Ectodermal cell (in vitro differentiated cells): Measurements from ENCODE around the gene NECAB3.

ENCODE experiments used
- H3K27ac ChIP-seq: 2 replicates; pipeline ENCODE4 v1.7.0; 2013; ENCODE audit warnings: mild to moderate bottlenecking, low read depth, low read length; ENCODE audit not compliant: insufficient read depth, poor library complexity, severe bottlenecking
- H3K27me3 ChIP-seq: 2 replicates; pipeline ENCODE4 v1.7.0; 2013; ENCODE audit warnings: mild to moderate bottlenecking, low read length; ENCODE audit not compliant: insufficient read depth, control insufficient read depth, poor library complexity, severe bottlenecking
- H3K36me3 ChIP-seq: one replicate; pipeline ENCODE4 v1.7.0; 2013; ENCODE audit warnings: low read length; ENCODE audit not compliant: control insufficient read depth, insufficient read depth
- H3K4me1 ChIP-seq: one replicate; pipeline ENCODE4 v1.7.0; 2013; ENCODE audit warnings: low read length; ENCODE audit not compliant: control insufficient read depth, insufficient read depth
- H3K4me3 ChIP-seq: 2 replicates; pipeline ENCODE4 v1.7.0; 2013; ENCODE audit warnings: low read depth, low read length, control low read depth; ENCODE audit not compliant: insufficient read depth
- H3K9me3 ChIP-seq: 2 replicates; pipeline ENCODE4 v1.7.0; 2013; ENCODE audit warnings: mild to moderate bottlenecking, low read length, moderate library complexity; ENCODE audit not compliant: control insufficient read depth
- whole genome bisulfite sequencing, 2 experiments: methylation state at CpG; one replicate each; pipeline ENCODE4 v1.1.7; 2013; ENCODE audit warnings: missing lambda C conversion rate in 2 of 2; 5-methylcytosine and 5-hydroxymethylcytosine counted together

Gene NECAB3

GRCh38 chr20:33622705-33623365, 51.4 kb downstream of the NECAB3 start:
- no peaks in the 10 kb centered on the region for H3K36me3 ChIP-seq
- WGBS, 2 experiments, result 92 to 97% methylated on average over 10 of the region's 10 CpGs

GRCh38 chr20:33621717-33622400, 52.4 kb downstream of the NECAB3 start:
- no peaks in the 10 kb centered on the region for H3K27me3 ChIP-seq
- no peak overlapping the region for H3K27ac ChIP-seq
- 92 to 97% methylated on average over 4 of the region's 4 CpGs for WGBS, 2 experiments
- H3K36me3 ChIP-seq, result no peaks in the 10 kb centered on the region
- no peak overlapping the region for H3K4me3 ChIP-seq
- H3K9me3 ChIP-seq, result no peaks in the 10 kb centered on the region
- no peaks in the 10 kb centered on the region for H3K4me1 ChIP-seq

More at GRCh38 chr20:33622705-33623365, 51.4 kb downstream of the NECAB3 start:
- H3K4me1 ChIP-seq, result no peaks in the 10 kb centered on the region
- no peak overlapping the region for H3K4me3 ChIP-seq
- no peak overlapping the region for H3K27ac ChIP-seq
- no peaks in the 10 kb centered on the region for H3K27me3 ChIP-seq
- no peaks in the 10 kb centered on the region for H3K9me3 ChIP-seq

- no peaks in the 10 kb centered on the region for H3K9me3 ChIP-seq
- no peaks in the 10 kb centered on the region for H3K27me3 ChIP-seq
- H3K36me3 ChIP-seq, result no peaks in the 10 kb centered on the region
- 74 to 87% methylated on average over 3 to 4 of the region's 4 CpGs for WGBS, 2 experiments
- H3K27ac ChIP-seq, result no peak overlapping the region
- H3K4me3 ChIP-seq, result no peak overlapping the region
- no peaks in the 10 kb centered on the region for H3K4me1 ChIP-seq
Observed at GRCh38 chr20:33612001-33612400, 62.2 kb downstream of the NECAB3 start.

- no peaks in the 10 kb centered on the region for H3K36me3 ChIP-seq
- 94 to 95% methylated on average over 5 of the region's 5 CpGs for WGBS, 2 experiments
- no peak overlapping the region for H3K4me3 ChIP-seq
- no peak overlapping the region for H3K27ac ChIP-seq
- no peaks in the 10 kb centered on the region for H3K9me3 ChIP-seq
- no peaks in the 10 kb centered on the region for H3K27me3 ChIP-seq
- H3K4me1 ChIP-seq, result no peaks in the 10 kb centered on the region
Observed at GRCh38 chr20:33611106-33611505, 63.1 kb downstream of the NECAB3 start.

GRCh38 chr20:33609504-33609903, 64.7 kb downstream of the NECAB3 start:
- 95 to 96% methylated on average over 2 of the region's 2 CpGs for WGBS, 2 experiments
- Histone ChIP-seq H3K9me3 (no peaks in the 10 kb centered on the region), H3K4me3 (no peak overlapping the region), H3K36me3 (no peaks in the 10 kb centered on the region), H3K27ac (no peak overlapping the region), H3K27me3 (no peaks in the 10 kb centered on the region), H3K4me1 (no peaks in the 10 kb centered on the region)
